HG03571 (cell line): ENCODE measurements around the gene GAREM1.

Experiments
- ATAC-seq: cut with Tn5 transposase; IDR thresholded peaks from one replicate; pipeline ENCODE4 v1.9.1; 2021; ENCODE audit not compliant: unreplicated experiment

The GAREM1 gene

DNA sequence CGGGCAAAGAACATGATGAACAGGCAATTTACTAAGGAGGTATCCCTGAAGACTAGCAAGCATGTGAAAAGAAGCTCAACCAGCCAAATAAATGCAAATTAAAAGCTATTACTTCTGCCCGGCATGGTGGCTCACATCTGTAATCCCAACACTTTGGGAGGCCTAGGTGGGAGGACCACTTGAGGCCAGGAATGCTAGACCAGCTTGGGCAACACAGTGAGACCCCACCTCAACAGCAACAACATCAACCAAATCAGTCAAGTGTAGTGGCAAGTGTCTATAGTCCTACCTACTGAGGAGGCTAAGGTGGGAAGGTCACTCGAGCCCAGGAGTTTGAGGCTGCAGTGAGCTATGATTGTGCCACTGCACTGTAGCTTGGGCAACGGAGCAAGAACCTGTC lies 141.7 kb downstream of the GAREM1 start:
- ATAC-seq: no peak

DNA sequence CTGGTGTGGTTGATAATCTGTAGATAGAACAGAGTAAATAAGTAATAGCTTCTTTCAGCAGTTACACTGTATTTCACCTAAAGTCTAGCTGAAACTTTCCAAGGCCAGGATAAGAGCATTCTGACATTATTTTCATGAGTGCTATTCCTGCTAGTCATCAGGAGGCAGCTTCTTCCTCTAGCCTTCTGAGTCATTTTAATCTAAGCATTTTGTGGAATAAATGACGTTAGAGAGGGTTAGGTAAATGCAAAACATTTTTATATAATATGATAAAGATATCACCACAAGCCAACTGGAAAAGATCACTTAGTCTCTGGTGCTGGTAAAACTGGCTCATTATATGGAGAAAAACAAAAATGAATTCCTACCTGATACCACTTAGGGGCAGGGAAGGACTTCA lies 142.3 kb downstream of the GAREM1 start:
- ATAC-seq: no peak

GRCh38 chr18:32326450-32327308 lies 144.0 kb downstream of the GAREM1 start:
- ATAC-seq: no peak

DNA sequence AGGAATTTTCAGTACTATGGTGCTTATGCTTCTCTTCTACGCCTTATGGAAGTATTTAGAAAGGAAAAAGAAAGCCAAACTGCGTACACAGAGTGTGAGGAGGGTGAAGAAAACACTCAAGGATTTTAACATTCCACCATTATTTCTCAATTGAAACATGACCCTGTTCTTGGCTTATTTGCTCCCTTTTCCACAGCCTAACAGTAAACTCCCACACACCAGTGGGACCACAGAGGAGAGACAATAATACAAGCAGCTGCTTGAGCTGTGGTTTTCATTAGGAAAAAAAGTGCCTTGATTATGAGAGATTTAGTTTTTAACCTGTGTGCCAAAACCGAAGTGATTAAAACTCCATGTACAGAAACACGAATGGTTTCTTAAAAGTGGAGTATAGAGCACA lies 146.5 kb downstream of the GAREM1 start:
- ATAC-seq: no peak

GRCh38 chr18:32321826-32322225 lies 148.9 kb downstream of the GAREM1 start:
- no peak for ATAC-seq

DNA sequence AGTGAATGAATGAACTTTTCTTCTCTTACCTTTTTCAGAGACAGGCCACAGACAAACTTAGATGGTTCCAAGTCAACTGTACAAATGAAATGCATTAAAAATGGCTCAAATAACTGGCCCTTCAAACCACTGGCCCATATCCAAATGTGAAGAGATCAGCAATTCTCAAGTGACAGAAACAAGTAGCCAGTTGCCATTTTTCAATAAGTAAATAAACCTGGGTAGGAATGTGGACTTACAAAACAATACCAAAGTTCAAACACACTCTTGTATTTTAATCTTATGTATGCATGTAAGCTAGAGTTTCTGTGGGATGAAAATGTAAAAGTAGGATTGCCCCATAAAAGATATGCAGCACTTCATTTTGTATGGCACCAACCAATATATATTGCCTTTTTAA lies 151.6 kb downstream of the GAREM1 start:
- no peak for ATAC-seq

- no peak for ATAC-seq
Observed at GRCh38 chr18:32318581-32318980, 152.1 kb downstream of the GAREM1 start.

DNA sequence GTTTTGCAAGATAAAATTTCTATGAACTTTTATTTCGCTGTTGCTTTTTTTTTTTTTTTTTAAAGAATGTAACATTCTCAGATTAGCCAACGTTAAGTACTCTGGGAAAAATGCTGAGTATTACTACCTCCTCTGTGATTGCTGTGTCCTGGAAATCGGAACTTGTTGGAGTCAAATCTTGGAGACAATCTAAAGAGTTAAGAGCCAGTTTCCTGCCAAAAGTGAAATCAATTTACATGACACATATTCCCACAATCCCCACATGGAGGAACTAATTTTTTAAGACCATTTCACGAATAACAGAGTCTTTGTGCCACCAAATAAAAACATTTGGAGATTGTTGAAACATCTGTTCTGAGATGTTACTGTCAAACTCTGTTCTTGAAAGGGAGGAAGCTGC lies 153.0 kb downstream of the GAREM1 start:
- no peak for ATAC-seq

DNA sequence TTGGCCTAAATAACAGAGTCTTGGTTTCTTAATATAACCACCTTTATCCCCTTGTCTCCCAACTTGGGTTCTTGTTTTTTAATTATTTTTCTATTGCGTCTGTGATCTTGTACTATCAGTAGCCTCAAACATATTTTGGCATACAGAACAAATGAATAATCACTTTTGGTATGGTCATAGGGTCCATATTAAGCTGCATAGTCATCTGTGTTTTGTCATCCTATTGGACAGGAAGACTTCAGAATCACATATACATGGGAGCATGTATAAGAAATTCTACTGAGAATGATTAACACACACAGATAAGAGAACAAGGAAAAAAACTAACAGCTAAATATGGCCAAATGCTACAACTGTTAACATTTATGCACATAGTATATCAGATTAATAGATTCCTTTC lies 154.8 kb downstream of the GAREM1 start:
- ATAC-seq: no peak

- ATAC-seq: no peak
Observed at GRCh38 chr18:32310774-32311173, 159.9 kb downstream of the GAREM1 start.

DNA sequence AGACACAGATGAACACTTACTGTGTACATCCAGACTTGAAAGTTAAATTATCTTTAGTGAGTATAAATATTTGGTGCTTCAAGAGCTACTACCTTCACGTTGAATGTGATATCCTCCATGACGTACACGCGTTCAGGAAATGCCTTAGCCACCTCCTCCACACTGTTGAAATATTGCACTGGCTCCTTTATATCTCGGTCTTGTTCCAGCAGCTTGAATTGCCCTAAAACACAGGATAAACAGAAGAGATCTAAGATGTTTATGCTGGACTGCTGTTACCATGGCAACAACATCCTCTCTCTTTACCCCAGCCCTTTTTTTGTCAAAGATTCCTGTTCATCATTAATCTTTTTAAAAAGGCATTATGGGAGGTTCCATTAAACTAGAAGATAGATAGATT lies 160.6 kb downstream of the GAREM1 start:
- ATAC-seq: no peak

GRCh38 chr18:32308493-32309120 lies 162.1 kb downstream of the GAREM1 start:
- ATAC-seq: no peak

GRCh38 chr18:32303400-32303799 lies 167.3 kb downstream of the GAREM1 start:
- ATAC-seq: no peak

DNA sequence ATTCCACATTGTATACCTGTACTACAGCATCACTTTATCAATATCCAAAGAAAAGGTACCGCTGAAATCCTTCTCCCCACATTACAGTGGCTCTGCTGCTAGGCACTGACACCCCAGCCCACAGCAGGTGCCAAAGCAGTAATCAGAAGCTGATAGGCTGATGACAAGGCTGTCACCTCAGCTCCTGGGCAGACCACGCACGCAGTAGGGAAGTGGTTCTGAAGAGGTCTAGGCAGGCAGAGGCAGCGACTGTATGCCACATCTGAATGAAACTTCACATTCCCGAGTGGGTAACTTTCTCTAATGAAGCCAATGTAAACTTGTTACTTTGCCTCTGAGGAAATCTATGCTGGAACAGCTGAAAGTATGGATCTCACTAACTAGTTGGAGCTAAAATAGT lies 167.9 kb downstream of the GAREM1 start:
- no peak for ATAC-seq

GRCh38 chr18:32301976-32302743 lies 168.5 kb downstream of the GAREM1 start:
- ATAC-seq: no peak

GRCh38 chr18:32301361-32301760 lies 169.3 kb downstream of the GAREM1 start:
- no peak for ATAC-seq

DNA sequence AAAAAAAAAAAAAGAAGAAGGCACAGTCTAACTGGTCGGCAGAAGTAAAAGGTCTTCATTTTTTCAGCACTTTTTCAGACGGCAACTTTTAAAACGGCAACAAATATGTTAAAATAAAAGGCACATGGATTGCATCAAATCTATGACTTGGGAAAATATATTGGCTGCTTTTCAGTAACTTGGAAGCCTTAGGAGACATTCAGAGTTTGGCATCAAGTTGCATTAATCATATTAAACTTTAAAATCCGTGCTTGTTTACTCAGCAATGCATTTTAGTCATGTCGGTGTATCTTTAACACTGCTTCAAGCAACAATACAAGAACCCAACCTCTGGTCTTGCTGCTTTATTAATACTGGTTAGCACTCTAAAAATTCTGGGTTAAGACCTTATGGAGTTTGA lies 169.8 kb downstream of the GAREM1 start:
- no peak for ATAC-seq

DNA sequence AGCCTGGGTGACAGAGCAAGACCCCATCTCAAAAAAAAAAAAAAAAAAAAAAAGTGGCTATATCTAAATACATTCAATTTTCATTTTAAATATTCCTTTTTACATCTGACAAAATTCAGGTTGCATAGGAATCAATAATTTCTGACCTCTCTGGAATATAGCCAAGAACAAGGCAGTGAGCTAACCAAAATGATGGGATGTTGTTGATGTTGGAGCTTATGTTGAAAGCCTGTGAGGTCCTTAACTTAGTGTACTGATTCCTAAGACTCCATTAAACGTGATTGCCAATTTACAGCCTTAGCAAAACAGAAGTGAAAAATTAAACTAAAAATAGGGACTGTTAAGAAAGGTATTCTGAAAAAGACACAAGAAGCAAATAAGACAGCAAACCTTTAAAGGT lies 171.2 kb downstream of the GAREM1 start:
- no peak for ATAC-seq

DNA sequence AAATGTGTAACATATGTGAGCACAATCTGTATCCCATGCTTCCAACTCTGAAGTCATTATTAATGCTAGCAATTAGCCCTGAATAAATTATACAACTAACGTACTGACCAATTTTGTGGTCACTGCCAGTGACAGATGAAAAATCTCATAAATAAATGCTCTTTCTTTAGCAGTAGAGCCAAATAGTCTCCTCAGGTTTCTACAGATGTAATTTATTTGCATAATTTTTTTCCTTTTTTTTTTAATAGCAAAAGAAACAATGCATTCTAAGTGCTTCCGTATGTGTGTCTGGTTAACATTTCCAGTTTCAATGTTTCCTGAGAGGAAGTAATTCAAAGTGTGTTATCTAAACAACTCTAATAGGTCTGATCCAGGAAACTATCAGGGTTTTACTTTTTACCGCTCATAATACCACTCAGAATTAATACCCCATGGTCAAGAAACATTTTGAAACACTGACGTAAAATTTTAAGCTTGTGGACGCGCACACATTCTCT lies 172.5 kb downstream of the GAREM1 start:
- ATAC-seq: no peak

- ATAC-seq: no peak
Observed at GRCh38 chr18:32297579-32298170, 173.0 kb downstream of the GAREM1 start.

GRCh38 chr18:32296851-32297250 lies 173.8 kb downstream of the GAREM1 start:
- ATAC-seq: no peak
